ENCODE measurements around the gene FILIP1.

The FILIP1 gene

GRCh38 chr6:75494290-75494689 lies 690 bp upstream of the FILIP1 start:
- TF ChIP-seq TAF1 (IDR thresholded peaks at IDR 0.05; ENCODE audit: low read depth) (no peak), TCF12 (IDR thresholded peaks at IDR 0.05; ENCODE audit: low read depth) (no peak), MAX (IDR thresholded peaks at IDR 0.05) (no peak), YY1 (IDR thresholded peaks at IDR 0.05; ENCODE audit: low read depth) (no peak), RAD21 (IDR thresholded peaks at IDR 0.05; ENCODE audit: low read depth) (no peak)

GRCh38 chr6:75492386-75493153 lies 1.0 kb downstream of the FILIP1 start:
- TF ChIP-seq USF1 (IDR thresholded peaks at IDR 0.05) (no peak), RAD21 (IDR thresholded peaks at IDR 0.05; ENCODE audit: low read depth) (no peak), TCF12 (IDR thresholded peaks at IDR 0.05; ENCODE audit: low read depth) (no peak), CREB1 (IDR thresholded peaks at IDR 0.05; ENCODE audit: low read depth) (no peak), ZBTB7A (IDR thresholded peaks at IDR 0.05; ENCODE audit: low read depth) (no peak), CEBPB (IDR thresholded peaks at IDR 0.05) (no peak), TEAD4 (IDR thresholded peaks at IDR 0.05) (no peak), EP300 (IDR thresholded peaks at IDR 0.05; ENCODE audit: borderline replicate concordance) (no peak), MAX (IDR thresholded peaks at IDR 0.05) (no peak), REST (IDR thresholded peaks at IDR 0.05; ENCODE audit: low read depth) (no peak), FOXM1 (IDR thresholded peaks at IDR 0.05; ENCODE audit: borderline replicate concordance, low read depth) (no peak), YY1 (IDR thresholded peaks at IDR 0.05; ENCODE audit: low read depth) (no peak), TAF1 (IDR thresholded peaks at IDR 0.05; ENCODE audit: low read depth) (no peak), EGR1 (IDR thresholded peaks at IDR 0.05) (no peak), NFIC (IDR thresholded peaks at IDR 0.05) (no peak)

GRCh38 chr6:75491291-75491690 lies 2.3 kb downstream of the FILIP1 start:
- TF ChIP-seq EP300 (IDR thresholded peaks at IDR 0.05; ENCODE audit: borderline replicate concordance), result no peak
- TF ChIP-seq RAD21 (IDR thresholded peaks at IDR 0.05; ENCODE audit: low read depth), result no peak
- TF ChIP-seq TEAD4 (IDR thresholded peaks at IDR 0.05), result no peak
- TF ChIP-seq MAX (IDR thresholded peaks at IDR 0.05), result no peak
- no peak for TF ChIP-seq FOXM1 (IDR thresholded peaks at IDR 0.05; ENCODE audit: borderline replicate concordance, low read depth)
- TF ChIP-seq REST (IDR thresholded peaks at IDR 0.05; ENCODE audit: low read depth), result no peak
- no peak for TF ChIP-seq TCF12 (IDR thresholded peaks at IDR 0.05; ENCODE audit: low read depth)
- no peak for TF ChIP-seq CREB1 (IDR thresholded peaks at IDR 0.05; ENCODE audit: low read depth)
- TF ChIP-seq USF1 (IDR thresholded peaks at IDR 0.05), result no peak

GRCh38 chr6:75490706-75491105 lies 2.9 kb downstream of the FILIP1 start:
- TF ChIP-seq CREB1 (IDR thresholded peaks at IDR 0.05; ENCODE audit: low read depth), result no peak

- TF ChIP-seq YY1 (IDR thresholded peaks at IDR 0.05; ENCODE audit: low read depth), result no peak
- no peak for TF ChIP-seq RAD21 (IDR thresholded peaks at IDR 0.05; ENCODE audit: low read depth)
Observed at GRCh38 chr6:75489025-75489424, 4.6 kb downstream of the FILIP1 start.

GRCh38 chr6:75488033-75488432 lies 5.6 kb downstream of the FILIP1 start:
- TF ChIP-seq USF1 (IDR thresholded peaks at IDR 0.05), result no peak
- TF ChIP-seq TAF1 (IDR thresholded peaks at IDR 0.05; ENCODE audit: low read depth), result no peak
- TF ChIP-seq ZBTB7A (IDR thresholded peaks at IDR 0.05; ENCODE audit: low read depth), result no peak
